Mesothelial cell of epicardium (in vitro differentiated cells): Measurements from ENCODE around the gene SLC4A5. TPM values are rescaled to one million over a fixed set of nuclear protein-coding genes. Genes with fewer than 3 reads are reported as not detected.

ENCODE experiments used
- DNase-seq, 2 experiments: peaks; one replicate each; pipeline ENCODE4 v3.0.0; 2021; ENCODE audit warnings: low spot score in 2 of 2; ENCODE audit not compliant: unreplicated experiment in 2 of 2
- H3K27ac Mint-ChIP-seq: 2 replicates; pipeline ENCODE4 v1.8.0; 2021; ENCODE audit warnings: mixed read lengths
- H3K27me3 Mint-ChIP-seq: 2 replicates; pipeline ENCODE4 v1.8.0; 2021; ENCODE audit warnings: low read depth, mixed read lengths
- H3K36me3 Mint-ChIP-seq: 2 replicates; pipeline ENCODE4 v1.8.0; 2021; ENCODE audit warnings: mixed read lengths
- H3K4me1 Mint-ChIP-seq: 2 replicates; pipeline ENCODE4 v1.8.0; 2021; ENCODE audit warnings: mixed read lengths
- H3K4me3 Mint-ChIP-seq: 2 replicates; pipeline ENCODE4 v1.8.0; 2021; ENCODE audit warnings: mild to moderate bottlenecking, moderate library complexity, mixed read lengths
- H3K9me3 Mint-ChIP-seq: 2 replicates; pipeline ENCODE4 v1.8.0; 2021; ENCODE audit warnings: mixed read lengths
- CTCF ChIP-seq: fragments of 200-600 bp; sonication (generic); IDR thresholded peaks from one replicate; pipeline ENCODE4 v1.5.0; 2021; ENCODE audit warnings: antibody characterized with exemption; ENCODE audit not compliant: unreplicated experiment
- total RNA-seq: library from RNA; stranded (reverse); gene quantifications from 3 replicates; pipeline ENCODE4 v1.2.1, GENCODE V29; 2021

Gene SLC4A5
- total RNA-seq, 1 donor from 2014 or later = 9.3 TPM

GRCh38 chr2:74373221-74373676, 30.0 kb upstream of the SLC4A5 start:
- H3K9me3 Mint-ChIP-seq = no peaks in the 10 kb centered on the region
- H3K27me3 Mint-ChIP-seq = no peaks in the 10 kb centered on the region
- no peak overlapping the region for H3K4me3 Mint-ChIP-seq
- H3K4me1 Mint-ChIP-seq = peaks cover 15% of the 10 kb centered on the region
- H3K36me3 Mint-ChIP-seq = peaks cover 21% of the 10 kb centered on the region
- no peak for DNase-seq
- no peak for TF ChIP-seq CTCF
- no peak overlapping the region for H3K27ac Mint-ChIP-seq

GRCh38 chr2:74372674-74373073, 29.5 kb upstream of the SLC4A5 start:
- peaks cover 23% of the 10 kb centered on the region for H3K36me3 Mint-ChIP-seq
- H3K4me1 Mint-ChIP-seq = peaks cover 15% of the 10 kb centered on the region
- no peak overlapping the region for H3K27ac Mint-ChIP-seq
- no peak overlapping the region for H3K4me3 Mint-ChIP-seq
- no peaks in the 10 kb centered on the region for H3K27me3 Mint-ChIP-seq
- no peaks in the 10 kb centered on the region for H3K9me3 Mint-ChIP-seq
- DNase-seq = no peak
- no peak for TF ChIP-seq CTCF

- no peak for DNase-seq
- Mint-ChIP-seq H3K27ac (no peak overlapping the region), H3K27me3 (no peaks in the 10 kb centered on the region), H3K36me3 (peaks cover 27% of the 10 kb centered on the region), H3K4me1 (peaks cover 15% of the 10 kb centered on the region), H3K9me3 (no peaks in the 10 kb centered on the region), H3K4me3 (no peak overlapping the region)
- no peak for TF ChIP-seq CTCF
These were observed 28.2 kb upstream of the SLC4A5 start for GRCh38 chr2:74371421-74371820.

- H3K27ac Mint-ChIP-seq = no peak overlapping the region
- H3K4me3 Mint-ChIP-seq = no peak overlapping the region
- peaks cover 39% of the 10 kb centered on the region for H3K36me3 Mint-ChIP-seq
- no peak for DNase-seq
- no peaks in the 10 kb centered on the region for H3K9me3 Mint-ChIP-seq
- no peak for TF ChIP-seq CTCF
- peaks cover 12% of the 10 kb centered on the region for H3K4me1 Mint-ChIP-seq
- no peaks in the 10 kb centered on the region for H3K27me3 Mint-ChIP-seq
These were observed 26.8 kb upstream of the SLC4A5 start for GRCh38 chr2:74369976-74370375.

- H3K27me3 Mint-ChIP-seq = no peaks in the 10 kb centered on the region
- H3K27ac Mint-ChIP-seq = no peak overlapping the region
- no peak for TF ChIP-seq CTCF
- peaks cover 44% of the 10 kb centered on the region for H3K36me3 Mint-ChIP-seq
- DNase-seq = no peak
- no peak overlapping the region for H3K4me3 Mint-ChIP-seq
- no peaks in the 10 kb centered on the region for H3K9me3 Mint-ChIP-seq
- H3K4me1 Mint-ChIP-seq = no peaks in the 10 kb centered on the region
These were observed 25.3 kb upstream of the SLC4A5 start for GRCh38 chr2:74368499-74368898.

GRCh38 chr2:74367789-74368188, 24.6 kb upstream of the SLC4A5 start:
- H3K9me3 Mint-ChIP-seq = no peaks in the 10 kb centered on the region
- peaks cover 46% of the 10 kb centered on the region for H3K36me3 Mint-ChIP-seq
- no peaks in the 10 kb centered on the region for H3K27me3 Mint-ChIP-seq
- no peak for DNase-seq
- no peak overlapping the region for H3K27ac Mint-ChIP-seq
- no peak overlapping the region for H3K4me3 Mint-ChIP-seq
- TF ChIP-seq CTCF = no peak
- no peaks in the 10 kb centered on the region for H3K4me1 Mint-ChIP-seq
